ENCODE data around the gene ZNF160.

- TF ChIP-seq CTCF (IDR thresholded peaks at IDR 0.05; ENCODE audit: insufficient read depth, low read length, poor library complexity, severe bottlenecking) (no peak), EZH2phosphoT487 (conservative IDR thresholded peaks at IDR 0.05; ENCODE audit: low read length) (no peak)
These were observed 48.1 kb downstream of the ZNF160 start for GRCh38 chr19:53055117-53055516.

Measured in SU-DHL-6 (cell line).